GM19035 (cell line): ENCODE data around the gene PHIP.
"Not testable (repeated sequence)": the region's sequence is repeated elsewhere in the genome, so short reads cannot be mapped to it uniquely, and the experiment has no call there.

ENCODE experiments used
- ATAC-seq: cut with Tn5 transposase; IDR thresholded peaks from one replicate; pipeline ENCODE4 v1.9.1; 2021; ENCODE audit not compliant: unreplicated experiment

Gene PHIP

GRCh38 chr6:79078075-79078969 is at the start of gene PHIP:
PHIP (minus strand) TSS chr6:79078254; CDS start chr6:79078068, 186 bp downstream.
- ATAC-seq: peak; percentile 71

GRCh38 chr6:79127660-79128059 is 49.6 kb upstream of the PHIP start:
- no peak for ATAC-seq

- ATAC-seq: no peak
Measured at GRCh38 chr6:79119217-79119616, 41.2 kb upstream of the PHIP start.

DNA sequence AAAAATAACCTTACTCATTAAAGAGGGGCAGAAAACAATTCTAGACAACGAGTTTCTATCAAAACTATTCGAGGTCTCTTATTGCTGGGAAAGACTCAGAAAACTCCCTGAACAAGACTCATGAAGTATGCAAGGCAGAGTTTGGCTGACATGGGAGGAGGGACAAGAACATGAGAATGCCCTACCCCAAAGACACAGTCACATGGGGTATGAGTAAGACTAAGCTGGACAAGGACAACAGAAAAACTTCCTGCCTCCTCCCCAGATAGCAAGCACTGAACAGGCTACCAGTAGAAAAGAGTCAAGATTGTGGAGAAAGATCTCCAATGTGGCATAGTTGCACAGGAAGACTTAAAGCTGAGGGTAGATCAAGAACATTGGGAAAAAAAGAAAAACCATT is 39.7 kb upstream of the PHIP start:
- ATAC-seq: no peak

DNA sequence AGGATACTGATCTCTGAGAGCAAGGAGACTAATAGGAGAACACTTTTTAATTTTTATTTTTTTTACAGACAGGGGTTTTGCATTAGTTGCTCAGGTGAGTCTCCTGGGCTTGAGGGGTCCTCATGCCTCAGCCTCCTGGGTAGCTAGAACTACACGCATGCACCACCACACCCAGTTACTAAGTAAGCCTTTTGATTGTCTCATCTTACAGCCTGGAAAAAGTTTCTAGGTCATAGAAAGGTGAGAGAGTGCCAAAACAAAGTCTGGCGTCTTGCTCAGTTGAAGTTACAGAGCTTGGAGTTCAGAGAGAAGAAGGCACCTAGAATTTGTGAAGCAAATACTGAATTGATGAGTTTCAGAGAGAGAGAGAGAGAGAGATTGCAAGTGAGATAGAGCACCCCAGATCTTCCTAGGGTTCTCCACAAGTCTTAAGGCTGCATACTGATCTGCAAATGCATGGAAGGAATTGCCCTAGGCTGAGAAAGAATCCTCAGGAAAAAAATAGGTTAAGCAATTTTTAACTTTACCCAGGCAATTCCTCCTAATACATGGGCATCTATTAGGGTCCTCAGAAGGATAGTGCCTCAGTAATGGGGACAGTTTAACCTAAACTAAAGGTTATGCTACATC is 37.6 kb upstream of the PHIP start:
- ATAC-seq: no peak

DNA sequence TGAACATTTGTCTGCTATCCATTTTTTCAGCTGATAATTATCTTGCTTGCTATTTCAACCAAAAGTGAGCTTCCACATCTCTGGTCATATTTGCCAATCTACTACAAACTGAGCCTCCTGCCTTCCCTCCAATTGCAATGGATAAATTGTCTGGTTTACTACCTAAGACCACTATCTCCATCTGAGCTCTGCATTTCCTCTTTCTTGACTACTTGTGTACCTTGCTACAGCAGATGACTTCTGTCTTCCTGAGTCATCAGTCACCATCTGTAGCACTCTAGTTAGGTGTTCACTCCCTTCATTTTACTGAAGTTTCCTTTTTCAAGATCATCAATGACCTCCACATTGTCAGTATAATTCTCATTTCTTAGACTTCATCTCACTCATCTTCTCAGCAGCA is 33.5 kb upstream of the PHIP start:
- ATAC-seq: no peak

DNA sequence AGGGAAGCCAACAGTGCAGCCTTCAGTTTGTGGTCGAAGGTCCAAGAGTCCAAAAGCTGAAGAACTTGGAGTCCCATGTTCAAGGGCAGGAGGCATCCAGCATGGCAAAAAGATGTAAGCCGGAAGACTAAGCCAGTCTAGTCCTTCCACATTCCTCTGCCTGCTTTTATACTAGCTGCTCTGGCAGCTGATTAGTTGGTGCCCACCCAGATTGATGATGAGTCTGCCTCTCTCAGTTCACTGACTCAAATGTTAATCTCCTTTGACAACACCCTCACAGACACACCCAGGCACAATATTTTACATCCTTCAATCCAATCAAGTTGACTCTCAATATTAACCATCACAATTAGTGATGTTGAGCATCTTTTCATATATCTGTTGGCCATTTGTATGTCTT is 23.1 kb upstream of the PHIP start:
- no peak for ATAC-seq

DNA sequence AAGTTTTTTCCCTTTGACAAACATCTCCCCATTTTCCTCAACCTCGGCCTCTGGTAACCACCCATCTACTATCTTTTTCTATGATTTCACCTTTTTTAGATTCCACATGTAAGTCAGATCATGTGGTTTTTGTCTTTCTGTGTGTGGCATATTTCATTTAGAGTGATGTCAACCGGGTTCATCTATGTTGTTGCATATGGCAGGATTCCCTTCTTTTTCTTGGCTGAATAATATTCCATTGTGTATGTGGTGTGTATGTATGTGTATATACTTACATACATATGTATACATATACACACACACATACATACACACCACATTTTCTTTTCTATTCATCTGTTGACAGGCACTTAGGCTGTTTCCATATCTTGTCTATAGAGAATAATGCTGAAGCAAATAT is 22.2 kb upstream of the PHIP start:
- no peak for ATAC-seq

DNA sequence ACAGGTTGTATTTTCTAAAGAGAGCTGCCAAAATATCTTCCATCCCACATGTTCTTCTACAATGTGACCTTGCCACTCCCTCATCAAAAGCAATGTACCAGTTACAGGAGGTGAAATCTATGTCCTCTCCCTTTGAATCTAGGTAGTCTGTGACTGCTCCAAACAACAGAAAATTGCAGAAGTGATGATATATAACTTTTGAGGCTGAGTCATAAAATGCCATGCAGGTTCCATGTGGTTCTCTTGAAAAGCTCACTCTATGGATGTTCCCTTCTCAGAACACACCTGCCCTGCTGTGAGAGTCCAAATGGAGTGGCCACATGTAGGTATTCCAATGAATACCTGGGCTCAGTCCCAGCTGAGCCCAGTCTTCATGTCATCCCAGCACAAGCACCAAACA is 16.9 kb upstream of the PHIP start:
- ATAC-seq: no peak

DNA sequence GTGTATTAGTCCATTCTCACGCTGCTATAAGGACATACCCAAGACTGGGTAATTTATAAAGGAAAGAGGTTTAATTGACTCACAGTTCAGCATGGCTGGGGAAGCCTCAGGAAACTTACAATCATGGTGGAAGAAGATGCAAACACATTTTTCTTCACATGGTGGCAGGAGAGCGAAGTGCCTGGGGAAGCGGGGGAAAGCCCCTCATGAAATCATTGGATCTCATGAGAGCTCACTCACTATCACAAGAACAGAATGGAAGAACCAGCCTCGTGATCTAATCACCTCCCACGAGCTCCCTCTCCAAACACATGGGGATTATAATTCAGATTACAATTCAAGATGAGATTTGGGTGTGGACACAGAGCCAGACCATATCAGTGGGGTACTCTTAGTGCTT is 13.7 kb upstream of the PHIP start:
- ATAC-seq: not testable (repeated sequence)

DNA sequence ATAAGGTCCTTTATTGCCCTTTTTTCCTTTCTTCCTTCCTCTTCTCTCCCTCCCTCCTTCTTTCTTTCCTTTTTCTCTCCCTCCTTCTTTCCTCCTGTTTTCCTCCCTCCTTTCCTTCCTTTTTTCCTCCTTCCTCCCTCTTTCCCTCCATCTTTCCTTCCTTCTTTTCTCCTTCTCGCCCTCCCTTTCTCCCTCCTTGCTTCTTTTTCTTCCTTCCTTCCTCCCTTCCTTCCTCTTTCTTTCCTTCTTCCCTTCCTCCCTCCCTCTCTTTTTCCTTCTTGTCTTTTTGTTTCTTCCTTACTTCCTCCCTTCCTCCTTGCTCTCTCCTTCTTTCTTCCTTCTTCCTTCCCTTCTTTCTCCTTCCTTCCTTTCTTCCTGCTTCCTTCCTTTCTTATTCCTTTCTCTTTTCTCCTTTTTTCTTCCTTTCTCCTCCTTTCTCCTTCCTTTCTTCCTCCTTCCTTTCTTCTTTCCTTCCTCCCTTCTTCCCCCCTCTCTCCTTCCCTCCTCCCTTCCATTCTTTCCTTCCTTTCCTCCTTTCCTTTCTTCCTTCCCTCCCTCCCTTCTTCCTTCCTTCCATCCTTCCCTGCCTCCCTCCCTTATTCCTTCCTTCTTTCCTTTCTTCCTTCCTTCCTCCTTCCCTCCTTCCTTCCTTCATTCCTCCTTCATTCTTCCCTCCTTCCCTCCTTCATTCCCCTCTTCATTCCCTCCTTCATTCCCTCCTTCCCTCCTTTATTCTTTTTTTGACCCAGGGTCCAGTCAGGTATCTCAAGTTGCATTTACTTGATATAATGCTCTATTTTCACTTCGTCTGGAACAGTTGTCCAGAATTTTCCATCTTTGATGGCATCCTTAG is 11.7 kb upstream of the PHIP start:
- ATAC-seq: no peak

DNA sequence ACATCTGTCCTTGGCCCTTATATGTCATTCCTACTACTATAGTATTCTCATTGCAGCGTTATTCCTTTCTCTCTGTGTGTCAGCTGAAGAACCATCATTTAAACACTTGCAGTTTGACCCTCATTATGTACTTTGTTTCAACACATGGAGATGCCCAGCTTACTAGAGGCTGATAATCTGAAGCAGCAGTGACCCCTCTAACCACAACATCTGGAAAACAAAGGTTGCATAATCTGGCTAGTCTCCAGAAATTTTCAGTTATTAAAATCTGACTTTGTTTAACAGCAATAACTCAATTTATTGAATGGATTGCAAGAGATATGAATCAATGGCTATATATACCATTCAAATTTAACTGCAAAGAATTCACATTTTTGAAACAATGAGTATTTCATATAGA is 6.6 kb upstream of the PHIP start:
- ATAC-seq: no peak

GRCh38 chr6:79082304-79082703 is 4.2 kb upstream of the PHIP start:
- no peak for ATAC-seq

DNA sequence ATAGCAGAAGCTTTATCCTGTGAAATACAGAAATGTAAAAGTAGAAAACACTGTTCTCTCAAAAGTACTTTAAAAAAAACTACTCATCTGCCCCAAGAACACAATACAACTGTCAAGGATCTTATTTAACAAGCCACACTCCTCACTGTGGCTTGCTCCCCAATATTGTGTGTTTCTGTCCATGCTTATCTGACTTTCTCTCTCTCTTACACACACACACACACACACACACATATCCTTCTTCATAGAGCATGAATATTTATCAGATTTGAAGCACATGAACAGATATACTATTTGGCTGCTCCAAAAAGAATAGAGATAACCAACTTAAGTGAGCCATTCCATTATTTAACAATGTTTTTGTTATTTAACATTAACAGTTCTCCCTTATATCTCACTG is 3.6 kb upstream of the PHIP start:
- no peak for ATAC-seq

DNA sequence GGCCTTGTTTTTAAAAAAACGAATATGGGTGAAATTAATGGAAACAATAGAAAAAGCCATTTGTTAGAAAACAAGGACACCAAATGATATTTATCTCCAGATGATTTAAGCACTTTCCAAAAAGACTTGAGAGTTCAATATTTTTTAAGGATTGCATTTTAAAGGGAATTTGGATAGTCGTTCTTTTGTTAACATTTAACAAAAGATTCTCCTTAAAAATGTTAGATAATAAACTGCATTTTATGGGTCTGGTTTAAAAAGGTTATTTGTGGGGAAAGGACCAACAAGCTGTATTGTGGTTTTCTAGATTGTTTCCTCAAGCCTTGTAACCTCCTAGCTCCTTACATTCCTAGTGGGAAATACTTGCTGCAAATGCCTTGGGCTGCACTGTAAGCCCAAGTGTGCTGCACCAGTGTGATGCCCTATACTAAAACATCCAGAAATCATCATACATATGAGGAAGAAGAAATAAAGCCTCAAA is 1.5 kb upstream of the PHIP start:
- no peak for ATAC-seq

- ATAC-seq: peak; percentile 23
Measured at GRCh38 chr6:79077715-79078074, 359 bp downstream of the PHIP start.

DNA sequence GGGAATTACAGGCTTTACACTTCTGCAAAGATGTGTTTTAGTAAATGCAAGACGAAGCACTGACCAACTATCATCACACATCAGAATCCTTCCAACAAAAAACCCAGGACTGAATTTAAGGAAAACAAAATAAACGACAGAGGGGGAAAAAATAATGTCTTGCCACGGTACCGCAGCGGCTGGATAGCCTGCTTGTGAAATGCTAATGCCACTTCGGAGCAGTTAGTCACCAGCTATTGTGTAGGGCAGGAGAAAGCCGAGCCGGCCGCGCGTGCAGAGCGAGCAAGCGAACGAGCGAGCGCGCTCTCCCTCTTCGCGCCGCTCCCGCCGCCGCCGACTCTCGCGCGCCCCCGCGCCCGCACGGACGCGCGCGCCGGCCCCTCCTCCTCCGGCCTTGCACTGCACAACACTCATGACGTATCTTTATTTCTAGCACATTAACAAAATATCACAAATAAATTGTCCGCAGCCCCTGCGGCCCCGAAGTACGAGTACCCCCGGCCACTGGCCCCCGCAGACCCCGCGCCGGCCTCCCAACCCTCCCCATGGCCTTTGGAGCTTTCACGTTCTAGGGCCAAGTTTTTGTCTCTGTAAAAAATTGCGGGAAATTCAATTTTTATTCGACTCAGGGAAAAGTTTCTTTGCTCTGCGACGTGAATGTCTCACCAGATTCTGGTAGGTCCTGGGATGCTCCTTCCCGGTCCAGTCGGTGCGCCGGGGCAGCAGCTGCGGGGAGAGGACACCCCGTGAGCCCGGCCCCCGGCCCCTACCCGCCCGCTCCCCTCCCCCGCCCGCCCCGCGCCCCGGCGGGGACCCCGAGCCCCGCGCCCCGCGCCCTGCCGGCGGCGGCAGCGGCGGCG is 1.0 kb downstream of the PHIP start:
- peak; percentile 49 for ATAC-seq

DNA sequence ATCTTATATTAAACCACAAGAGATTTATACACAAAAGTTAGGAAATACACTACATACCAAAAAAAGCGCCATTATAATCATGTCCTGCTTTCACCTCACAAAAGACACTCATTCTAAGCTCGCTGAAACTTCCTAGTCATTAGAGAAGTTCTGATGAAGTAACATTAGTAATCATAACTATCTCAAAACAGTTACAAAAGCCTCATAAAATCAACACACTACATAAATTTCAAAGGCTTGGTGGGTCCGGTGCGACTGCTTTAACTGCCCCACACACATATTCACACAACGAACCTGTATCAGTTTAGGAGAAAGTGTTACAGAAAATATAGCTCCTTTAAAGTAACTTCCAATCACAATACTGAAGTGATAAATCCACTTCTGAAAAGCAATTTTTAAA is 1.9 kb downstream of the PHIP start:
- no peak for ATAC-seq

GRCh38 chr6:79073888-79074287 is 4.2 kb downstream of the PHIP start:
- no peak for ATAC-seq

GRCh38 chr6:79072640-79073181 is 5.3 kb downstream of the PHIP start:
- peak; percentile 20 for ATAC-seq
